HG03064 (cell line): ENCODE data around the gene DENND11.
"Not testable (repeated sequence)": the region's sequence is repeated elsewhere in the genome, so short reads cannot be mapped to it uniquely, and the experiment has no call there.

Experiments used
- ATAC-seq: cut with Tn5 transposase; IDR thresholded peaks from one replicate; pipeline ENCODE4 v1.9.1; 2021; ENCODE audit warnings: low read depth; ENCODE audit not compliant: unreplicated experiment

DENND11 gene

DNA sequence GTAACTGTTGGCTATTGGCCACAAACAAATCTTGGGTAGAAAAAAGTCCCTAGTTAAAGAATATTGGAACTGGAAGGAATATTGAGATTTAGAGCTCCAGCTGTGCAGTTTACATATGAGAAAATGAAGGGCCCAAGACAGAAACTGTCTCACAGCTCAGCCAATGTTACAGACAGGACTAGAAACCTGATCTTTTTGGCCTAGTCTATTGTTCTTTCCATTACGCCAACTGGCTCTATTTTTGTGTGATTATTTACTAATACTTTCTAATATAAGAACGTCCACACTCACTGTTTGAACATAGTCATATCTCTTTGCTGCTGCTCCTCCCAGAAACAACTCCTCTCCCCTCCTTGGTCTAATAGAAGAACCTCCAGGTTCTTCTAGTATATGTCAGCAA is 7.4 kb upstream of the DENND11 start:
- no peak for ATAC-seq

DNA sequence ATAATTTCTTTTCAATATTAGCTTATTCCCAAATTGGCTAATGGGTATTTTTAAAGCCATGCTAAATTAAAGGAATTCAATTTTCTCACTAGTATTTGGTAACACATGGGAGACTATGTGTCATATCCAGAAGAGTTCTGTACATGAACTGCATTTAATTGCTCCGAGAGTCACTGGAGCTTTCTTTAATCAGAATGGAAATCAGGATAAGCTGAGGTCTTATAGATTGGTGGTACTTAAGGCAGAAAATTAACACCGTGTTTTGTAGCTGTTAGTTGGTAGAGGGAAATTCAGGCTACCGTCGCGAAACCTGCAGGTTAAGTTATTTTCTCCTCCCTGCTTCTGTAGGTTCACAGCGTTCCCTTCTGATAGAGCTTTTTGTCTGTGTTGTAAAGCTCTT is 6.4 kb upstream of the DENND11 start, which contains the start of gene WEE2:
Gene WEE2, plus strand, starts transcription at position 3 of the 400 bp plus-strand sequence. CDS start 406 bp downstream, outside the sequence.
- ATAC-seq, result no peak

DNA sequence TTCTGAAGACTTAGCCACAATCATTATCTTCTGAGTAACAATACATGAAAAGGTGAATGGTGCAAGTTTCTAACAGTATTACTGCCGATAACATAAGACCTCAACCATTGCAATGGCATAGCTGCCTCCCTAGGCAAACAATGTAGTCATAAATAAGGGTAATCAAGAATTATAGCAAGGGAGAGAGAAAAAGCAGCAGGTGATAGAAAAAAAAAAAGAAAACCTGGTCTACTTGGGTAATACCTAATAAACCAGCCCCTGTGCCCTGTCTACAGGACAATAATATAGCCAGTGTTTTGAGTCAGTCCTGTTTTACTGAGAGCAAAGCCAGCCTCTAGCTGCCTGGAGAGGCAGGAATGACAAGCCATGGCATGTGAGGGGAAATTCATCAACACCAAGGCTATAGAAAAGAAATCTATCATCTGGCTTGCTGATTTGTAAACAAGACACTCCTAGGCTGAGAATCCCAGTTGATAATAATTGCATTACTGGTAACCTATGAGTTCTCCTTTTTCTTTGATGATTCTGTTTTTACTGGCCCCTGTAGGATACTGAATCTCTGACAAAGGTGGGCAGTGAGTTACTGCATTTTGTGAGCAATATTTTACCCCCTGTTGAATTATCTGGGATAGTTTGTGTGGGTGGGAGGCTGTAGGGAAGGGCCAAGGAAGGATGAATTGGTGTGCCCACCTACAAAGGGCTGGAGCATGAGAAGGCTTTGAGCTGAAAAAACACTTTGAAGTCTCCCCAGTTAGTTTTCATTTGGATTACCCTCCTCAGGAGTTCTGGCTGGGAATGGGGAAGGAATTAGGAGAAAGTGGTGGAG is 4.5 kb upstream of the DENND11 start:
- ATAC-seq, result no peak

DNA sequence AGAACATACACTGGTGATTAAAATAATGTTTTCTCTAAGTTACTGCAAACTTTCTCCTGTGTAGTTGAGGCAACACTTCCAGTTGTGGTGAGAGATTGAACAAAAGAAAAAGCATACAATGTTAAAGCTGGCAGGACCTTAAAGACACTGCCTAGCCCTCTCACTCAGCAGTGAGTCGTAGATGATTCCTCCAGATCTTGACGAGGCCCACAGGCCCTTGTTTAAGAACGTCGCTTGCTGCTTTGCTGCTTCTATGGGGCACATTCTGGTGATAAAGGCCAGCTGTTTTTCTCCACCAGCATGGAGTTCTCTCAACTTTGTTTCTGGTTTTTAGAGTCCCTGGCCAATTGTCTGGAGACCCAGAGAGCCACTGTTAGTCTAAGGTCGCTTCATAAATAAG is 2.8 kb upstream of the DENND11 start:
- no peak for ATAC-seq

DNA sequence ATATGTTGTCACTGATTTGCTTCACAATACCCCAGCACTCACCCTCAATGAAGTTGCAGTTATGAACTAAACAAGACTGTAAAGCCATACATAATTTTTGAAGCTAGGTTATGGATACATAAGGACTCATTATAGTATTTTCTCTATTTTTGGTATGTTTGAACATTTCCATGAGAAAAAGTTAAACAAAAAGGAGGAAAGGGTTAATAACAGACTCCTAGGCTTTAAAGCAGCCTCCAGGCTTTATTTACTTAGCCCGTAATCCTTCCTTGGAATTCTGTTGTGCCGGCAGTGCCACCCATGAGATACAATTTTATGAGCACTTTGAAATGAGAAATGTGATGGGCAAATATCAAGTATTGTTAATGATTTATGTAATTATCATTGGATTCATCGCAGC is 2.1 kb upstream of the DENND11 start:
- ATAC-seq, result no peak

DNA sequence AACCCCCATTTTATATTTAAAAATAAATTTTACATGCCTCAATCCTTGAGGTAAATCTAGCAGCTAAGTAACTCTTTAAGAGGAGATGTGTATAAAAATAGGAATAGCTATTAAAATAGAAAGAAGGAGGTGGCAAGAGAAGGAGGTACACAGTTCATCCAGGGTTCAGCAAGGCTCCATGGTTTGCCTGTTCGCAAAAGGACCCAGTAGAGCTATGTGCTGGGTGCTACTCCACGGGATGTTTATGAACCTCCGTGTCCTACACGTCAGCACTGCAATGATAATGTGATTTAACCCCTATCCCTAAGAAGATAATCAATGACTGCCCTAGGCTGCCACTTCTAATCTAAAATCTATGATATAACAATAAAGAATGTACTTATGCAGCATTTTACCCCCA is 926 bp upstream of the DENND11 start:
- no peak for ATAC-seq

DNA sequence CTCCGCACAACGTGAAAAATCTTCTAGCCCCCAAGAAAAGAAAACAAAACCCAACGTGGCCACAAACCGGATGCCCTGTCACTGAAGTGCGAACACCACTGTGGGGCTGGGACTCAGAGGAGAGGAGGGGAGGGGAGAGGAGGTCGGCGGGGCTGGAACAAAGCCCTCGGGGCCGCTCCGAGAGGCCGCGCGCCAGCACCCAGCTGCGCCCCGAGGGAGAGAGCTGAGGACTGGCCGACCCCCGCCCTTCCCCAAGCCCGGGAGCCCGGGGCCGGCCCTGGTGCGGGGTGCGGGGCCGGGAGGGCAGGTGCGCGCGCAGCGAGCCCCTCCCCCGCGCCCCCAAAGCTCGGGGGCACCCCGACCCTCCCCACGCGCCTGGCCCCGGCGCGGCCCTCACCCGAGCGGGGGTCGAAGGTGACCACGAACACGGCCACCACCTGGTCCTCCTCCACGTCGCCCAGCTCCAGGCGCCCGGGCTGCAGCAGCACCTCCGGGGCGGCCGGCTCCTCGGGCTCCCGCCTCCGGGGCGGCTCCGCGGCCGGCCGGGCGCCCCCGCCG is 398 bp downstream of the DENND11 start:
- peak; percentile 82 for ATAC-seq

DNA sequence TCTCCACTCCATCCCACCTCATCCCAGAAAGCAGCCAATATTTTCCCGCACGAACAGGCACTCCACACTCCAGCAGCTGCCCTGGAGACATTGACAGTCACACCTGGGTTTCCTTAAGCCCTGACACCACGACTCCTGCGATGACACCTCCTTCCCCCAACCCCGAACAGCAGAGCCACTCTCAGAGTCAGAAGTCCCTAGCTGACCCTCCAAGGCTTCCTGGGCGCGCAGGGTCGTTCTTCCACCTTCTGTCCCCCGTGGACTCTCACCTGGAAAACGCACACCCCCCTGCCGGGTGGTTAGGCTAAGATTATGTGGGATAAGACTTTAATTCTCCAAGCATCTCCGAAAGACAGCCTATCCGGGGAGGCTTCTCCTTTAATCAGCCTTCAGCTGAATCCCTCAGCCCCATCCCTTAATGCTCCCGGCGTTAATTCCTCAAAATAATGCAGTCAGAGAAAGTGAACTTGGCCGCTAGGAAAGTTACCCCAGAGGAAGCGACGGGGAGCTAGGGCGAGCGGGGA is 1.1 kb downstream of the DENND11 start:
- ATAC-seq, result peak; percentile 3

DNA sequence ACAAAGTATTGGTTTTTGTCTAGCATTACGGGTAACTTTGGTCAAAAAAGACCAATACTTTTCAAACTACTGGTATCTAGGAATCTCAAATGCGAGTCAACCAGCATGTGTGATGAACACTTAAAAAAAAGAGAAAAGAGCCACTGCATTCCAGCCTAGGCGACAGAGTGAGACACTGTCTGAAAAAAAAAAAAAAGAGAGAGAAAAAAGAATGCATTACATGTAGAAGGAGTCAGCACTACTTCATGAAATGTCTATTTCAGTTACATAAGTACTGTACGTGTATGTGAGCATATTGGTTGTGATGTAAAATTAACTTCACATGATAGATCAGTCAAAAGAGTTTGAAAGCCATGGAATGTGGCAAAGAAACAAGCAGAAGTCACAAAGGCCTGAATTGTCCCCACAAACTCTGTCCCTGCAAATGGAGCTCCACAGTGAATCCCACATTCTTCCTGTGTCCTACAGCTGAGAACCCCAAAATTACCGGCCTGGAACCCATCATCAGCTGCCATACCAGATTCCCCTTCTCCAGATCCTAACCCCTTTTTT is 1.6 kb downstream of the DENND11 start:
- ATAC-seq, result no peak

DNA sequence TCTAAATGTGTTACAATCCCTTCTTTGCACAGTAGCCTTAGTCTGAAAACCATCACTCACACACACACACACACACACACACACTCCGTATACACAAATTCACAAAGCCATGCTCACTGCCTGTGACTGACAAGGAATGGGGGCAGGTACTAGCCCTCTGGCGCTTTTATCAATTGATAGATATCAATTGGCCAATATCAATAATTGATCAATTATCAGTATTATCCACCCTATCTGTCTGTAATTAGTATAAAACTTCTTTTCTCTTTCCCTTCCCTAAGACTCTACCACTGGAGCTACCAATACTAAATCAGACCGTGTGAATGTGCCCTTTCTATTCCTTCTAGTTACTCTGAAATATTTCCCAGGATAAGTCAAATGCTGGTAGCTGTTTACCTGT is 2.1 kb downstream of the DENND11 start:
- ATAC-seq, result no peak

DNA sequence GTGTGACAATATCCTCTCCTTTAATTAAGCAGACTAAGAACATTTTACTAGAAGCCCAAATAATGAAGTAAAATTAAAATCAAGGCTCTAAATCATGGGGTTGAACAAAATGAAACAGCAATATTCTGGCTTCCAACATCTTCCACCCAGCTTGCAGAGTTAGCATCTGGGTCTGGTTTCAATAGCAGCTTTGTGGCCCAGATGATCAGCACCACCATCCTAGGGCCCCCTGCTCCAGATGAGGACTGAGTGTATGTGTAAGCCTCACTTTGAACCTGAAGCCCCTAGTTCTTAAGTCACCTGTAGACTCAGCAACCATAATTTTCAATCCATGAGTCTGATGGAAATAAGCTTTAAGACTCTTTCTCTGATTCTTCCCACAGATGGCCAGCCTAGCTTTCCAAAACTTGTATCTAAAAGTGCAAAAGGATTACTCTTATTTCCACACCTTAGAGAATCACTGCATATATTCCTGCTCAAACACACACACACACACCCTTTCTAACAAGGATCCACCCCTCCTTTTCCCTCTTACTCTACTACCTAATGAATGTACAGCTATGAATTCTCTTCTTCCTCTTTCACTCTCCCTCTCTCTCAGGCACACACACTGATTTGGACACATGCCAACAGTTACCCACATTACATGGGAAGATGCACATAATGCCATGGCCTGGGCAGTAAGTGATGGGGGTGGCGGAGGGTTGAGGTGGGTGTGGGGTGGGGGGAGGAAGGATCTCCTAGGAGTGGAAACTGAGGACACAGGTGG is 3.5 kb downstream of the DENND11 start:
- ATAC-seq, result no peak

DNA sequence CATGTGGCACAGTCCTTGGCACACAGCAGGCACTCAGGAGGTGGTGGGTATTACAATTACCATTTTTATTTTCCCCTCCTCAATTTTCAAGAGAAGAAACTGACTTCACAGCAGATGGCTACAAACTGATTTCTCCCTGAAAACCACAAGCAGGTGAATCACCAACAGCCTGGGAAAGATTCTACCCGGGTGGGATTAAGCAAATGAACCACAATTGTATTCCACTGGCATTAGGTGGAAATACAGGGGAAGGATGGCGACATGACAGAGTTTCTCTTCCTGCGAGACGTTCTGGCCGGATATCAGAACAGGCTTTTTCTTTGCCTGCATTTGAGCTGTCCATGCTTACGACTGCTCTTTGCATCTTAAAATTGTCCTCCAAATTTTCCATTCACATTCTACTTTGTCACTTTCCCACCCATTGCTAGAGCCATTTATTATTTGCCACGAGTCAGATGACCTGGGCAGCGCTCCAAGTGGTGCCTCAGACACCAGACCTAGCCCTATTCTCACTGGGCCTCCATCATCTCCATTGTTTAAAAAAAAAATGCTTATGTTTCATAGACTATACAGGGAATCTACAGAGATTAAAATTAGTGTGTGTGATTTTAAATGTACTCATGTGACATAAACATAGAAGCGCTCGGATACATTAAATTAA is 4.6 kb downstream of the DENND11 start:
- ATAC-seq, result no peak

DNA sequence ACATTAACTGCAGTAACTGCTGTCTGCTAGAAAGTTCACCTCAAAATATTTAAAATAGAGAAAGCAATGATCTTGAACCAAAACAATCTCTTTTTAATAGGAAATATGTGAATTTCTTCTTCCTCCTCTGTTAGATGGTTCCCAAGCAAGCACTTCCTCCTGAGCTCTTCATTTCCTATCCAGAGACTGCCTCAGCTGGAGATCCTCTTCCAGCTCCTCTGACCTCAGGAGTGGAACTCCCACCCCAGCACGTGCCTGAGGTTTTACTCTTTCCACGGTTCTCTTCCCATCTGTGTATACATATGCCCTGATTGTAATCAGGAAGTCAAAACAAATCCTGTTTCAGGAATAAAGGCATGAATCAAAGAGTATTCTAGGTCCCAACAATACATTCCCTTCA is 5.6 kb downstream of the DENND11 start:
- ATAC-seq, result no peak

DNA sequence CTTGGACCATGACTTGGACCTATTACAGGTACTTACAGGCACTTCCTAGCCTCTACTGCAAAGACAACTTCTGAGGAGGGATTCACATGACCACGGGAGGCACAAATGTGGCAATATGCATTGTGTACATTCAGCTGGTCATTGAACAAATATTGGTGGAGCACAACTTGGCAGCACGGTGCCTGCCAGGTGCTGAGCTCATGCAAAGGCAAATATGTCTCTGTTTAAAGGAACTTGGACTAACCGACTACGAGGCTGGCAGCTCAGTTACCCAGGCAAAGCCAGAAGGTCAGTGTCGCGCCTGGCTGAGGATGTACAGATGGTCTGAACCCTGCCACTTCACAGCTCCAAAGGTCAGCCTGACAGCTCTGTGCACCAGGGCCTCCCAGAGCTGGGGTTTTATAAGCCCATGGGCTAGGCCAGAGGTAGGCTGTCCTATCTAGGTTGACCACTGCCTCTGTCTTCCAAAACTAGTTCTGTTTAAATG is 6.1 kb downstream of the DENND11 start:
- no peak for ATAC-seq

DNA sequence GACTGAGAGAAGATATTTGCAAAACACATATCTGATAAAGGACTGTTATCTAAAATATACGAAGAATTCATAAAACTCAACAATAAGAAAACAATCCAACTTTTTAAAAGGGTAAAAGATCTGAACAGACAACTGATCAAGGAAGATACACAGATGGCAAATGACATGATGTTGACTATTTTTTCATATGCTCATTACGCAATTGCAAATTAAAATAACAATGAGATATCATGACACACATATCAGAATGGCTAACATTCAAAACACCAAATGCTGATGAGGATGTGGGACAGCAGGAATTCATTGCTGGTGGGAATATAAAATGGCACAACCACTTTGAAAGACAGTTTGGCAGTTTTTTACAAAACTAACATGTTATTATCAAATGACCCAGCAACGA is 8.9 kb downstream of the DENND11 start:
- no peak for ATAC-seq

DNA sequence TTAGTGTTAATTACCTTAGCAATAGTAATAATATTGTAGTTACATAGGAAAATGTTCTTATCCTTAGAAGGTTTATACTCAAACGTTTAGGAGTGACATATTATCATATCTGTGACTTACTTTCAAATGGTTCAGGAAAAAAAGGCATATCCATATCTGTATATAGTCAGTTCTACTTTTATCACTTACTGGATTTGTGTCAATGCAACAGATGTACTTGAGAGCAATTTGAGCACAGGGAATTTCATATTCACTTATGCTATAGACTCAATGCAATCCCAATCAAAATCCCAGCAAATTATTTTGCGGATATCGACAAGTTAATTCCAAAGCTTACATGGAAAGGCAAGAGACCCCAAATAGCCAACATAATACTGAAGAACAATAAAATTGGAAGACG is 10.0 kb downstream of the DENND11 start:
- ATAC-seq, result no peak

DNA sequence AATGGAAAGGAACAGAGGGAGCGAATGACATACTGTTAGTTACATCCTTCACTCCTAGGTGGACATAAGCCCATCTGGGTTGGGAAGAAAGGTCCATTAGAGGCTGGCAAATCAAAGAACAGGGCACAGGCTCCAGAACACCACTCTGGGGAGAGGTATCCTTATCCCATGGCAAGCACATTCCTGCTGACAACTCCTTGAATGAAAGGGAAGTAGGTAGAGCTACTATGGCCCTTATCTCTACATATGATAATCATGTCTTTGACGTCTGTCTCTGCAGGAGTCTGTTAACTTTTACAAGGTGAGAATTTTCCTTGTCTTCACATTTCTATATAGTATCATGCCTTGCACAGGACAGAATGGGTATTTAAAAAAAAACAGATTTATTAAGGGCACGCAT is 10.4 kb downstream of the DENND11 start:
- no peak for ATAC-seq

DNA sequence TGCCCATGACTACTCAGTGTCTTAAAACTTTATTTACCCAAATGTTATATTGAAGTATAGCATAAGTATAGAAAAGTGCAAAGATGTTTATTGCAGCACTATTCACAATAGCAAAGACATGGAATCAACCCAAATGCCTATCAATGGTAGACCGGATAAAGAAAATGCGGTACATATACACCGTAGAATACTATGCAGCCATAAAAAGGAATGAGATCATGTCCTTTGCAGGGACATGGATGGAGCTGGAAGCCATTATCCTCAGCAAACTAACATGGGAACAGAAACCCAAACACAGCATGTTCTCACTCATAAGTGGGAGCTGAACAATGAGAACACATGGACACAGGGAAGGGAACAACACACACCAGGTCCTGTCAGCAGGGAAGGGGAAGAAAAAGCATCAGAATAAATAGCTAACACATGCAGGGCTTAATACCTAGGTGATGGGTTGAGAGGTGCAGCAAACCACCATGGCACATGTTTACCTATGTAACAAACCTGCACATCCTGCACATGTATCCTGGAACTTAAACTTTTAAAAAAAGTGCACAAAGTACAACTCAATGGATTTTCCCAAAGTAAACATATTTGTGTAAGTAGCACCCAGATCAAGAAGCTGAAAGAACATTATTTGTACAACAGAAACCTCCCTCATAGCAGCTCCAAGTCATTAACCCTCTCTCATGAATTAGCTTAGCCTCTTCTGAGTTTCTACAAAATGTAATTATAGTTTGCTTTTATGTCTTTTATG is 12.7 kb downstream of the DENND11 start:
- not testable (repeated sequence) for ATAC-seq

DNA sequence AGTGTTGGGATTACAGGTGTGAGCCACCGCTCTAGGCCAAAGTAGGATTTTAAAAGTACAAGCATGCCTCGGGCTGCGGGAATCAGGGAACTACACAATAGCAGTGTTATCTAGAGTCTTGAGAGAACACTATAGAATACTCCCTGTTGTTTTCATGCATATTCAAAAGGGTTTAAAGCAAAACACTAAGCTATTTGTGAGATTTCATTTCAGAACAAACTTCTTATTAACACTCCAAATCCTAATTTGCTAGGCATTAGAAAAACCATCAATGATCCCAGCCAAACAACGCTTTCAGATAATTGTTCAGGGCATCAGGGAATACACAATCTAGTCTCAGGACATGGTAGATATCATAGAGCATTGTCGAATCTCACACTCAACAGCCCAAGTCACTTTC is 13.9 kb downstream of the DENND11 start:
- ATAC-seq, result no peak

DNA sequence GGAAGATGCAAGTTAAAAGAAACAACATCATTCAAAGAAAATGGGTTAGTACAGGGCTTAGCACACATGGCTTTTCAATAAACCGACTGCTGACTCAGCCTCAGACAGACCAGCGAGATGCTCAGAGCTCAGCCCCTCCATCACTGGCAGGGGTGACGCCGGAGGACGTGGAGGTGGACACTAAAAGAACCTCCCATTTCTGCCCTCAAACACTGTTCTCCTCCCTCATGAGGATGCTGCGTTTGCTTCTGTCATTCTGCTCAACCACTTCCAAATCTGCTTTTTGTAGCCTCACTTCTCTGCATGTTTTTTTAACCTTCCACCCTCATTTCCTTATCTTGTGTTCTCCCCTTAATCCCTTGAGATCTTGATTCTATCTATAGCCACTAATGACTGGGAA is 15.3 kb downstream of the DENND11 start:
- no peak for ATAC-seq
